GM19455 (cell line): ENCODE data around the gene GFRA1.

Experiments
- ATAC-seq: cut with Tn5 transposase; IDR thresholded peaks from one replicate; pipeline ENCODE4 v1.9.1; 2021; ENCODE audit not compliant: unreplicated experiment

GFRA1 gene, protein sequence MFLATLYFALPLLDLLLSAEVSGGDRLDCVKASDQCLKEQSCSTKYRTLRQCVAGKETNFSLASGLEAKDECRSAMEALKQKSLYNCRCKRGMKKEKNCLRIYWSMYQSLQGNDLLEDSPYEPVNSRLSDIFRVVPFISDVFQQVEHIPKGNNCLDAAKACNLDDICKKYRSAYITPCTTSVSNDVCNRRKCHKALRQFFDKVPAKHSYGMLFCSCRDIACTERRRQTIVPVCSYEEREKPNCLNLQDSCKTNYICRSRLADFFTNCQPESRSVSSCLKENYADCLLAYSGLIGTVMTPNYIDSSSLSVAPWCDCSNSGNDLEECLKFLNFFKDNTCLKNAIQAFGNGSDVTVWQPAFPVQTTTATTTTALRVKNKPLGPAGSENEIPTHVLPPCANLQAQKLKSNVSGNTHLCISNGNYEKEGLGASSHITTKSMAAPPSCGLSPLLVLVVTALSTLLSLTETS

DNA sequence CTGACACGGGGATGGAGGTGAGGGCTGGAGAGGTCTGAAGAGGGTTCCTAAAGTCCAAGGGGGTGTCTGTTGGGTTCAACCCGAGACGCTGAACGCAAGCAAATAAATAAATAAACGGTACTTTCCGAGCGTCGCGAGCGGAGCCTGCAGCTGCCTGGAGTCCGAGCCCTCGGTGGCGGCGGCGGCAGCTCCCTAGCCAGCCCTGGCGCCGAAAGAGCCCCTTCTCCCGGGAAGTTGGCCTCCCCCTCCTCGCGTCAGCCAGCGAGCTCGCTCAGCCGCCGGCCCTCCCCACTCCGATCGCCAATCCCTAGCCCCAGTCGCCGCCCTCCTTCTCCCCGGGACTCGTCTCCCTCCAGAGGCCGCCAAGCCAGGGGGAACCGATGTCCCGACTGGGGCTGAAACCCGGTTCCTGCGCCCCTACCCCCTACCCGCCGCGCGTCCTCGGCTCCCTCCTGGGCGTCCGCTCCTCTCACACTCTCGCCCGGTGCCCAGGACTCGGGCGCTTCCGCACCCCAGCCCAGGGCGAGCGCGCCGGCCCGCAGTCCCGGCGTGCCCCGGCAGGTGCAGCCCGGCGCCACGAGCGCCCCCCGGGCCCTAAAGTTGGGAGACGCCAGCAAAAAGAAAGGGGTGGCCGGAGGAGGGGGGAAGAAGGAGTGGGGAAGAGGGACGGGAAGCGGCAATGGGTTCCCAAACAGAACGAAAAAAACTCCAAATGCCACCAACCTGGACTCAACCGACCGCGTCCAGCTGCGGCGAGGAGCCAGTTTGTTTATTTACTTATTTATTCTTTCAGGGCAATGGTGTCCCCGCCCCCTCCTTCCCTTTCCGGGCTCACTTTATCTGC lies at the start of gene GFRA1:
Gene GFRA1, minus strand, starts transcription at position 767 of the 844 bp plus-strand sequence. CDS start 1,177 bp downstream, outside the sequence.
- ATAC-seq = no peak

DNA sequence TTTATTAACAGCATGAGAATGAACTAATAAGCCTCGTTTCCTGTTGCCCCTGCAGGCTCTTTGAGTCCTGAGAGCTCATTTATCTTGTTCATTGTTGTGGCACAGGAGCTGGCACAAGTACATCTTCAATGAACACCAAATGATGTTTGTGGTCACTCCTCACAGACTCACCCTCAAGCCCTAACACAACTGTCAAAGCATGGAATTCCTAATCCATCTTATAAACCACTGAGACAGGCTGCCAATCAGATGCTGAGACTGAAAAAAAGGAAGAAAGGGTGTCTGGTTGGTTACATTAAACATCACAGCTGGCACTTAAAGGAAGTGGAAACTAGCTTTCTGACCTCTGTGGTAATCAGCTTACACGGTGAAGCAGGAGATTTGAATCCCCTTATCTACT lies 43.5 kb upstream of the GFRA1 start:
- ATAC-seq = no peak

DNA sequence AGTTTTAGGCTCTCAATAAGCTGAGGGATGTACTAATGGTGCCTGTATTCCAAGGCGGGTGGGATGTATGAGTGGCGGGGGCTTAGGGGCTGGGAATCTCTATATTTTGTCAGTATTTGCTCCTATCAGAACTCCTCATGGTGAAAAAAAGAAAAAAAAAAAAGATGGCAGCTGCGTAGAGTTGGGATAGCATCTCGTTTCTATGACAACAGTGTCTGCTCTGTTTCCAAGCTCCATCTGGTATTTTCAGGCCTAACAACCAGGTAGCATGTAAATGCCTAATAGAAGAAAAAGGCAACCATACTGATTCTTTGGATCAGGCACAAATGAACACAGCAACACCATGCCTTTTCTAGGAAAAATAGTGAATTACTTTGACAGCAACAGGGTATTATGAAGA lies 39.5 kb upstream of the GFRA1 start:
- no peak for ATAC-seq

DNA sequence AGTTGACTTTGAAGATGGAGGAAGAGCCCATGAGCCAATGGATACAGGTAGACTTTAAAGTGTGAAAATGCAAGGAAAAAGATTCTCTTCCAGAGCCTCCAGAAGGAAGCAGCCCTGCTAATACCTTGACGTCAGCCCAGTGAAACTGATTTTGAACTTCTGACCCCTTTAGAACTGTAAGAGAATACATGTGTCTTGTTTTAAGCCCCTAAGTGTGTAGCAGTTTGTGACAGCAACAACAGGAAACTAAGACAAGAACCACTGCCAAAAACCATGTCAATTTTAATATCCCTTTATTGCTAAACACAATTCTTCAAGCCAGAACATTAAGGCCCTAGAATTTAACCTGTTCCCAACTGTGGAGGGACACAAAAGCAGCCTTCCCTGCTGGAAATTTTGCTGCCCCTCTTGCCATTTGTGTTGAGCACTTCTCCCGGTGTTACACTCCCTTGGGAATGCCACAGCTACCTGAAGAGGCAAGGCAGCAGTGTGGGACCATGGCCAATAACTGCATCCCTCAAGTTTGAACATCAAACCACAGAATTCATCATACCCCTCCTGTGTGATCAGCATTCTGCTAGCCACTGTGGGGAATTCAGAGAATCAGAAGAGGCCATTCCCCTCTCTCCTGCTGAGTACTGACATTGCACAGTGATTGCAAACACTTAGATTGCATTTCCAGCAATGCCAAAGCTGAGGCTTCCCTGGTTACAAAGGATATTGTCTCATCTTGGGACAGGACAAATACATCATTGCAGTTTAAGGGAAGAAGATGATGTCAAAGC lies 38.9 kb upstream of the GFRA1 start:
- ATAC-seq = no peak

DNA sequence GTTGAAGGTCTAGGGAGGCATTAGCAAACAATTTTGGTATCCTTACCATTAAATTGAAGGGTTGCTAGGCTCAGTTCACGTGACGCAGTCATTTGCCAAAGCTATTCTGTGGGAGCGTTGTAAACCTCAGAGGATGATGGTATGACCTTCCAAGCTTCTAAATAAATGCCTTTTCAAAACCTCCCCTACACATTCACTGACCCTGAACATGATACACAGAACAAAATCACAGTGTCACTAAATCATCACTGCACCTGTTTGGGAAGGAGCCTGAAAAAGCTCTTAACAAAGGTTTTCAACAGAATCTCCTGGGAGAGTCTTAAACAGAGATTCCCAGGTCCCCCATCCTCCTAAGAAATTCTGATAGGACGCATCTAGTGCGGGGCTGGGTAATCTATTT lies 38.0 kb upstream of the GFRA1 start:
- no peak for ATAC-seq

DNA sequence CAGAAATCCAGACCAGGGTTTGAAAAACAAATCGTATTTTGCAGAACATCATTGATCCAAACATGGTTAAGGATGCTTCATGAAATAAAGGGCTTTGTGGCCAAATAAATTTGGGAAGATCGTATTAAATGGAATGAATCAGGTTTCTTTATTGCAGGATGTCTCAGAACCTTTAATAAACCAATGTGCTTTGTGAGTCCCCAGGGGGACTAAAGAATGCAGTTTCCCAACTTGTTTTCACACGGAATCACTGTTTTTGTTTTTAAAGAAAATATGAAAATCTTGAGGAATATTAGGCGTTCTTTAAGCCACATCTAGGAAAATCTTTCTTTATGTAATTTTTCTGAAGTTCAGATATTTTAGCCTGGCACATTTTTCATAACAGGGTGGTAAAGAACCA lies 34.4 kb upstream of the GFRA1 start:
- ATAC-seq = no peak

DNA sequence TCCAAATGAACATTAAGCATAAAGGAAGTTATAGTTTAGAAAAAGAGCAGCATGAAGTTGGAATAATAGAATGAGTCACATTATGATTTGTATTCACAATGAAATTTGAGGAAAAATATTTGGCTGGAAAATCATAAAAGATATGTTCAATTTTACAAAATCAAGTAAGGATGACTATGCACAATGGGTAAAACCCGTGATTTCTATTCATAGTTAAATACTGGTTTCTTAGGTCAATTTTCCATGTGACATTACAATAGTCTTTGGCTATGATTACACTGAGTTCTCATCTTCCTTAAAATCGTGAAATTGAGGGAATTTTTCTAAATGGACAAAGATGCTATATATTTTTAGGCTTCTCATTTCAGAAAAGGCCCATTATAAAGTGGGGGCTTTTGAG lies 33.8 kb upstream of the GFRA1 start:
- no peak for ATAC-seq

DNA sequence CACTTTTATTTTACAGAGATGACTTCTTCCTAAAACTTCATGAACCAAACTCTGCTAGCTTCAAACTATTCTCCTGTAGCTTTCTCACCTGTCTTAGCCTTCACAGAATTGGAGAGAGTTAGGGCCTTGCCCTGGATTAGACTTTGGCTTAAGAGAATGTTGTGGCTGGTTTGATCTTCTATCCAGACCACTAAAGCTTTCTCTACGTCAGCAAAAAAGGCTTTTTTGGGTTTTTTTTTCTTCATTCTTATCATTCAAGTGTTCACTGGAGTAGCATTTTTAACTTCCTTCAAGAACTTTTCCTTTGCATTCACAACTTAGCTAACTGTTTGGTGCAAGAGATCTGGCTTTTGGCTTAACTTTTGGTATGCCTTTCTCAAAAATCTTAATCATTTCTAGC lies 31.9 kb upstream of the GFRA1 start:
- ATAC-seq = no peak

DNA sequence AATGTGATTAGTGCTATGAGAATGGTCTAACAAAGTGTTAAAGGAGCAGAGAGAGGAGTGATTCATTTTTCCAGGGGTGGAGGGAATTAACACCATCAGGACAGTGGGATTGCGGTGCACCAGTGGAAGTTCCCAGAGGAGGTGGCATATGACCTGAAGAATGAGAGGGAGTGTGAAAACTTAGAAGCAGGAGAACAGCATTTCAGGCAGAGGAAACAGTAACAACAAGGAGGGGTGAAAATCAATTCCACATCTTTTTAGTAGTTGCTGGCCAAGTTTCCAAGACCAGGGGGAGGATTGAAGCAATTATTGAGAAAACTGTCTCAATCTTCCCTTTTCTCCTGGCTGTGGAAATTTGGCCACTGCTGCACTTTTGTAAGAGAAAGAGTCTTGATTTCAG lies 27.5 kb upstream of the GFRA1 start:
- ATAC-seq = no peak

DNA sequence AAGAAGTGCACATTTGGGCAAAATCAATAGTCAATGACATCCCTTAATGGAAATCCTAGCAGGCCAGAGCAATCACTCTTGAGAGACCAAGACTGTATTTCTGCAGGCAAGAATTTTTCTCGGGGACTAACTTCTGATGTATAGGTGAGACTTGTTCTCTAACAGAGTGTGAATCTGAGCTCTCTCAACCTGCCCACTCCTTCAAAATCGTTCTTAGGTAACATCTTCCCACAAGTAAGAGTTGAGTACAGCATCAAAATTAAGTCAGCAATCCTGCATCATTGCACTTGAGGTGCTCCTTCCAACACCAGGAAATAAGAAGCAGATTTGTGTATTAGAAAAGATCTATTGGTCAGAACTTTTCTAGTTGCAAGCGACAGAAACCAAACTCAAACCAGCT lies 25.6 kb upstream of the GFRA1 start:
- no peak for ATAC-seq

DNA sequence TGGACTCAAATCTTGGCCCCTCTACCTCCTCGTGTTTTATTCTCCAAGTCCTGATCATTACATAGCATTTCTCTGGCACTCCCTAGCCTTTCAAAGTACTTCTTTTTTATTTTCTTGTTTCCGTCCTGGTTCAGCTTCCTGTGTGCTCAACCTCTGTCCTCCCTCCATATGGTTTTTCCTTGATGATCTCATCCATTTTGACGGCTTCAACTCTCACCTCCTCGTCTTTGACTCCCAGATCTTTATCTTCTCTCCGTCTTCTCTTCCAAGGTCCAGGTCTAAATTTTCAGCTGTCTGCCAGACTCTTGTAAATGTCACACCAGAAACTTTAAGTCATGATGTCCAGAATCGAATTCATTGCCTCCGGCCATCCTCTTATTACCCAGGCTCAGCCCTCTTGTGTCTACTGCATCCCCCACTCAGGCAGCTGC lies 23.3 kb upstream of the GFRA1 start:
- ATAC-seq = no peak

DNA sequence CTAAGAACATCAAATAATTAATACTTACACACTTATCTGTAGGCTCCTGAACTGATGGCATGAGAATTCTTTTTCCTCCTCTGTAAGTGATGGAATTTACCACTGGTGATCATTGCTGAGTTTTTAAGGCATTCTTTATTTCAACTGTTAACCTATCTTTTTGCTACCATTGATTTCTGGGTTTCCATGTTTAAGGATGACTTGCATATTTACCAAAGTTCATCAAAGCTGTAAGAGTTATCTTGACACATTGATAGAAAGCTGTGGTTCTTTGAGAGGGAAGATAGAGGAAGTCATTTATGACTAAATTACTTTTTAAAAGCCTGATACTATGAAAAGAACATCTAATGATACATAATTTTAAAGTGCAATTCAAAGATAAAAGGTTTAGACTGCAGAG lies 19.5 kb upstream of the GFRA1 start:
- no peak for ATAC-seq

DNA sequence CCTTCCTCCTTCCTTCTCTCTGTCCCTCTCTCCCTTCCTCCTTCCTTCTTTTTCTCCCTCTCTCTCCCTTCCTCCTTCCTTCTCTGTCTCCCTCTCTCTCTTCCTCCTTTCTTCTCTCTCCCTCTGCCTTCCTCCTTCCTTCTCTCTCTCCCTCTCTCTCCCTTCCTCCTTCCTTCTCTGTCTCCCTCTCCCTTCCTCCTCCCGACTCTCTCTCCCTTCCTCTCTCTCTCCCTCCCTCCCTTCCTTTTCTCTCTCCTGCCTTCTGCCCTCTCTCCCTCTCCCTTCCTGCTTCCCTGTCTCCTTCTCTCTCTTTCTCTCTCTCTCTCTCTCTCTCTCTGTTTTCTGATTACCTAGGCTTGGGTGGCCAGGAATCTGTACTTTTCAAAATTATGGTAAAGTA lies 16.6 kb upstream of the GFRA1 start:
- no peak for ATAC-seq

DNA sequence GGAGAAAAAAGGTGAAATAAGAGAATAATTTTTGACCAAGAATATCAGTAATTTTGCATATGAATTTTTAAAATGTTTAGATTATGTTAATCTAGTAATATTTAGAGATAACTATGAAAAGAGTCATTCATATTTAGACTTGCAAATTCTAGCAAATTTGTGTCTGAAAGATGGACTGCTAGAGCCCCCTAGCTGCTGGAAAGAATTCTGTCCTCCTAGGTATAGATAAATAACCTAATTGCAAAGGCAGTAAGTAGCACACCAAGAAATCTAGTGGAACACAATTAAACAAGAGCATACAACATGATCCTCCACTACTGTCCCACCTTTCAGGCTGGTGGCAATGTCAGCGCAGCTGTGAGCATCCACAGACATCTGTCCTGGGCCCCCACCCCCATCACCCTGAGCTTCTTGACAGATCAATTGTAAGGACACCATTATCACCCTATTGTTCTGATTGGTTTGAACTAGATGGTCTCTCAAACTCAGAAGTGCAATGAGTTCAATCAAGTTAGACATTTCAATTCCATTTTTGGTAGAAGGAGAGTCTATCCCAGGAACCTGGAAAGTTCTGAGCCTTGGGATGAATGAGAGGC lies 15.0 kb upstream of the GFRA1 start:
- ATAC-seq = no peak

DNA sequence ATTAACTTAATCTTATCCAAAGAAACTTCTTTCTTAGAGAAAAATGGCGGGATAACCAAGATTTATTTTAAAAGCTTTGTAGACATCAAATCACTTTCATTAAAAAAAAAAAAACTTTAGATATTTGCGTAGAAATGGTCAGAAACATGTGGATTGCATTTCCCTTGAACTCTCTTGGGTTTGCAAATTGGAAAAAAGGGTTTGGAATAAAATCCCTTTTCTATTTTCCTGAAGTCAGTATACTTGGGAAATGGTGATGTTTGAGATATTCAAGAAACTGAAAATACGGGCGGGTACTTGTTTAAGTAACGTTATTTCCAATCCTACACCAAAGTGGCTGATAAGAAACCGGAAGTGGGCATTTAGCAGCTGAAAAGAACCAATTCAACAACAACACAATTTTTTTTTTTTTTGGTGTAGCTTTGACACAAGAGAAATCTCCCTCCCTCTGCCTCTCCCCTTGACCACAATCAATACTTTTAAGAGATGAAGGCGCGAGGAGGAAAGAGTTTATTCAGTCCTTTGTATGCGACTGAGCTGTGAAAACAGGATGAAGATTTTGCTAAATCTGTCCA lies 13.7 kb upstream of the GFRA1 start:
- no peak for ATAC-seq

DNA sequence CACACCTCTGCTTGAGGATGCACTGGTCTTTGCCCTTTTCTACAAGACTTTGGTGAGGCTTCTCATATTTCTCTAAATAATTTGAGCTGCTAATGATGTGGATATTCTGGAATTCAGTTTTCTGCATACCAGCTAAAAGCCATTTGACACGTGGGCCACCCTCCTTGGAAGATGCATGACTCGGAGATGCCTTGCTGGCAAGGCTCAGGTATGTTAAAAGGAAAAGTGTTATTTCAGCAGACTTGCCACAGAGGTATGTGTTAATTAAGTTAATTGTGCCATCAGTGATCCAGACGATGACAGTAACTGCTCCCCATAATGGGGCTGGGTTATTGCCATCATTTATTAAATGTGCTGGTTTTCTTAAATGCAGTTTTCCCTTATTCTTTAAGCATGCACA lies 8.8 kb upstream of the GFRA1 start:
- no peak for ATAC-seq

DNA sequence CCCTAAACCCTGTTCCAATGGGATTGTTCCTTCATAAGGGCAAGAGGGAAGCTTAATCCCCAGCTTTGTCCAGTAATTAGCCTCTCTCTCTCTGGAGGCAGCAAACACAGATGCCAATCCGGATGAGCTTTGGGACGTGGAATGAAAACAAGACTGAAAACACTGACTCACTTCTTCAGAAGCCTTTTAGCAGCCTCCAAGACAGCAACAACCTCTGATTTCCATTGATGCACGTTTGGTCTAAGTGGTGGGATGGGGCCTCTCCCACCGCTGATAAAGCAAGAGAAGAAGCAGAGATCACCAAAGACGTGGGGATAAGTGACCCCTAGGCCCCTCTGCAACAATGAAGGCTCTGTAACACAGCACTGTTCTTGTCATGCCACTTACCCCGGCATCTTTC lies 5.8 kb upstream of the GFRA1 start:
- ATAC-seq = no peak

DNA sequence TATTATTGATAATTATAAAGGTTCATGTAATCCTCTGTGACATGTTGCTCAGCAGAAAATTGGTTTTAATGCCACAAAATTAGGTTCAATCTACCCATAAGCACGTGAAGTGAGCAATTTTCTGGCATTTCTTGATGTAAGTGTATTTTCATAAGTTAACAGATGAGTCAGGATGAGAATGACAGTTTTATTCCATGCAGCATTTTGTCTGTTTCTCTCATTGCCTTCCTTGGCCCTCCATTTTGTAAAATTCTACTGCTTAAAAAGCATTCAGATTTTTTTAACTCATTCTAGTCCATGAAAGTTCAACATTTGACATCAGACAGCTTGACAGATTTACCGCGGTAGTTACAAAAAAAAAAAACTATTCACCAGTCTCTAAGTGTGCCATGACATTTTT lies 4.0 kb upstream of the GFRA1 start:
- ATAC-seq = no peak

DNA sequence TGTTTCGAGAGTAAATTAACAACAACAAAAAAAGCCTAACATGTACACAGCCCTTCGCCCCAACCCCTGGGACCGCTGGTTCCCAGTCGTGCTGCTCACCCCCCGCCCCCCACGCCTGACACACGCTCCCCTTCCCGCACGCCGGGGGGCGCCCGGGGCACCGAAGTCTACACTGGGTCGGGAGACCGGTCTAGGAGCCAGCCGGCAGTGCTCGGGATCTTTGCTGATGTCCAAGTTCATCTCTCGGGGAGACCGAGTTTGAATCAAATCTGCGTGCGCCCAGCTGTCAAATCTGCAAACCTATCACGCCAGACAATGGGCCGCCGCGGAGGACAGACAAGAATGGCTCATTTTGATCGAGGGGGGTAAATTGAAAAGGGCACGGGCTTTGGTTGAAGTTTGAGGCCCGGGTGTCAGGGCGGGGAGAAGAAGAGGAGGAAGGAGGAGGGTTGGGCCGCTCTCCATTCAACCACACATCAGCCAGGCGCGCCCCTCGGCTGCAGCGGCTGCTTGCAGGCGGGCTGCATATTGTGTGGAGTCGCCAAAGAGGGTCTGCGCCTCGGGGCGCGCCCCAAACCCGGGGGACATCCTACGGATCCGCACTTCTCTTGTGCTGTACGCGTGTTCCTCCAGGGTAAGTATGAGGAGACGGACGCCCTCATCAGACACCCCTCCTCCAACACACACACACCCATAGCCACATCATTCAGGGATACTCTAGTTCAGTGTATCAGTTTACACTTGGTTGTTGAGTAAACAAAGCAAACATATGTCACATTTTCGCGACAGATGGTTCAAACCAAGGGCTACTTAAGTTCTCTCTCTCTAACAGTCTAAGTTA lies 1.3 kb upstream of the GFRA1 start:
- ATAC-seq = no peak
